Measurements from ENCODE around the gene SRP68. TPM values are rescaled to one million over a fixed set of nuclear protein-coding genes. Genes with fewer than 3 reads are reported as not detected.
"Not testable (repeated sequence)": the region's sequence is repeated elsewhere in the genome, so short reads cannot be mapped to it uniquely, and the experiment has no call there.

The SRP68 gene
- total and polyA plus RNA-seq, 2 of the 8 experiments (the other 6 are each of a cell fraction or from before 2014, with no cell fraction given) = 57.7 to 83.5 TPM

DNA sequence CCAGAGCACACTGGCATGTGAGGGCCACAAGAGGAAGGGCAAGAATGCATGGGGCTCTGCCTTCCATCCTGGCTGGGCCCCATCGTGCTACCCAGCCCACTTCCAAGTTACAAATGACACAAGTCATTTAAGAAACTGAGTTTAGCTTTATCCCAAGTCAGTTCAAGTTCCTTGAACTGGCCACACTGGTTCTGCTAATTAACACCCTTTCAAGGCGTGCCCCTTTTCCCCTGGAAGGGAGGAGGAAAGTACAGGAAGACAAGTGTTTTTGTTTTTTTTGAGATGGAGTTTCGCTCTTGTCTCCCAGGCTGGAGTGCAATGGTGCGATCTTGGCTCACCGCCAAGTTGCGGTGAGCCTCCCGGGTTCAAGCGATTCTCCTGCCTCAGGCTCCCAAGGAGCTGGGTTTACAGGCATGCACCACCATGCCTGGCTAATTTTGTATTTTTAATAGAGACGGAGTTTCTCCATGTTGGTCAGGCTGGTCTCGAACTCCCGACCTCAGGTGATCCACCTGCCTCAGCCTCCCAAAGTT, 27.8 kb downstream of the SRP68 start:
- H4K8ac ChIP-seq (ENCODE audit: extremely low read depth, insufficient read depth, low read length); H3K9ac ChIP-seq (replicated peaks in 1 of 4; ENCODE audit: extremely low read depth in 1 of 4, low read depth in 3 of 4, low read length in 3 of 4); CTCF ChIA-PET (ENCODE audit: partially characterized antibody); DNase-seq (ENCODE audit: low read depth in 1 of 2, low spot score in 2 of 2); FAIRE-seq; H2AK5ac ChIP-seq (ENCODE audit: low read depth, low read length); H3K23ac ChIP-seq (ENCODE audit: insufficient read length); H2BK15ac ChIP-seq (ENCODE audit: low read length); H2BK20ac ChIP-seq (ENCODE audit: low read length); H3K56ac ChIP-seq (replicated peaks; ENCODE audit: insufficient read length, low read depth, low read length); H3K14ac ChIP-seq (ENCODE audit: insufficient read length); POLR2A ChIA-PET (ENCODE audit: partially characterized antibody); H3K4ac ChIP-seq (replicated peaks; ENCODE audit: insufficient read length, low read depth, low read length); H2BK120ac ChIP-seq (replicated peaks; ENCODE audit: low read depth, low read length); H4K5ac ChIP-seq (ENCODE audit: insufficient read length, low read depth, low read length); H3K79me2 ChIP-seq (ENCODE audit: control insufficient read depth in 1 of 2, insufficient read depth in 2 of 2, low read length in 2 of 2); H3K9me3 ChIP-seq (ENCODE audit: insufficient read depth in 2 of 2, low read depth in 1 of 2, low read length in 1 of 2); H2BK12ac ChIP-seq (ENCODE audit: low read depth, low read length); H3K4me3 ChIP-seq (ENCODE audit: extremely low read depth in 1 of 4, insufficient read depth in 2 of 4, low read depth in 3 of 4, low read length in 4 of 4); H3K79me1 ChIP-seq (ENCODE audit: low read depth, low read length); H2BK5ac ChIP-seq (ENCODE audit: low read depth, low read length); H3K18ac ChIP-seq (ENCODE audit: extremely low read depth, low read length); H3K23me2 ChIP-seq (ENCODE audit: low read depth, low read length); H2AFZ ChIP-seq (ENCODE audit: low read length); H3K4me2 ChIP-seq (ENCODE audit: insufficient read depth in 1 of 2, low read depth in 2 of 2, low read length in 2 of 2); H3K27me3 ChIP-seq (replicated peaks in 1 of 4; ENCODE audit: control insufficient read depth in 3 of 4, extremely low read depth in 1 of 4, insufficient read depth in 3 of 4, low read length in 3 of 4); H4K20me1 ChIP-seq (replicated peaks in 1 of 2; ENCODE audit: control insufficient read depth in 1 of 2, insufficient read depth in 2 of 2, low read length in 2 of 2); H3K27ac ChIP-seq (ENCODE audit: low read depth, low read length); H4K91ac ChIP-seq (replicated peaks; ENCODE audit: insufficient read length, low read length): not testable (repeated sequence)
- Histone ChIP-seq H3K4me1 (replicated peaks in 1 of 4; ENCODE audit: control insufficient read depth in 3 of 4, insufficient read depth in 4 of 4, low read length in 3 of 4) (peaks cover 0 to 12% (median 3%) of the 10 kb centered on the region in 4 experiments; a peak in 4 of 7 replicates), H3K36me3 (ENCODE audit: control insufficient read depth in 2 of 4, insufficient read depth in 4 of 4, low read length in 3 of 4) (peaks cover 39 to 92% (median 75%) of the 10 kb centered on the region in 4 experiments)
- WGBS, 2 experiments (ENCODE audit: extremely low coverage in 1 of 2, insufficient coverage in 1 of 2, insufficient read length in 1 of 2, insufficient replicate concordance in 2 of 2, low coverage in 1 of 2, low lambda C conversion rate in 2 of 2, missing lambda C conversion rate in 1 of 2) = 97% methylated on average over 11 of the region's 11 CpGs; no CpG with 5 or more reads in 1 of the 2 experiments

DNA sequence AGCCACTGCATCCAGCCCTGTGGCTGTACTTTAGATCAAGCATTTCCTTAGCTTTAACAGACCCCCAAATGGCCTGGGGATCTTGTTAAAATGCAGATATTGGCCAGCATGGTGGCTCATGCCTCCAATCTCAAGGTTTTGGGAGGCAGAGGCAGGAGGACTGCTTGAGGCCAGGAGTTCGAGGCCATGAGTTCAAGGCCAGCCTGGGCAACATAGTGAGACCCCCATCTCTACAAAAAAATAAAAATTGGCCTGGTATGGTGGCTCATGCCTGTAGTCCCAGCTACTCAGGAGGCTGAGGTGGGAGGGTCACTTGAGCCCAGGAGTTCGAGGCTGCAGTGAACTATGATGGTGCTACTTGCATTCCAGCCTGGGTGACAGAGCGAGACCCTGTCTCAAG, 29.4 kb downstream of the SRP68 start:
- not testable (repeated sequence) for H2BK12ac ChIP-seq (ENCODE audit: low read depth, low read length); H3K27ac ChIP-seq (ENCODE audit: low read depth, low read length); DNase-seq (ENCODE audit: low read depth in 1 of 2, low spot score in 2 of 2); H3K79me1 ChIP-seq (ENCODE audit: low read depth, low read length); H3K4me3 ChIP-seq (ENCODE audit: extremely low read depth in 1 of 4, insufficient read depth in 2 of 4, low read depth in 3 of 4, low read length in 4 of 4); H2BK20ac ChIP-seq (ENCODE audit: low read length); H4K5ac ChIP-seq (ENCODE audit: insufficient read length, low read depth, low read length); H2BK15ac ChIP-seq (ENCODE audit: low read length); H3K9me3 ChIP-seq (ENCODE audit: insufficient read depth in 2 of 2, low read depth in 1 of 2, low read length in 1 of 2); H2BK120ac ChIP-seq (replicated peaks; ENCODE audit: low read depth, low read length); H3K9ac ChIP-seq (replicated peaks in 1 of 4; ENCODE audit: extremely low read depth in 1 of 4, low read depth in 3 of 4, low read length in 3 of 4); H2BK5ac ChIP-seq (ENCODE audit: low read depth, low read length); H3K56ac ChIP-seq (replicated peaks; ENCODE audit: insufficient read length, low read depth, low read length); H2AK5ac ChIP-seq (ENCODE audit: low read depth, low read length); H3K18ac ChIP-seq (ENCODE audit: extremely low read depth, low read length); H3K23ac ChIP-seq (ENCODE audit: insufficient read length); H3K23me2 ChIP-seq (ENCODE audit: low read depth, low read length); FAIRE-seq; H2AFZ ChIP-seq (ENCODE audit: low read length); H3K14ac ChIP-seq (ENCODE audit: insufficient read length); H4K91ac ChIP-seq (replicated peaks; ENCODE audit: insufficient read length, low read length); H3K4ac ChIP-seq (replicated peaks; ENCODE audit: insufficient read length, low read depth, low read length); H3K27me3 ChIP-seq (replicated peaks in 1 of 4; ENCODE audit: control insufficient read depth in 3 of 4, extremely low read depth in 1 of 4, insufficient read depth in 3 of 4, low read length in 3 of 4); H4K8ac ChIP-seq (ENCODE audit: extremely low read depth, insufficient read depth, low read length); H3K4me2 ChIP-seq (ENCODE audit: insufficient read depth in 1 of 2, low read depth in 2 of 2, low read length in 2 of 2); H3K79me2 ChIP-seq (ENCODE audit: control insufficient read depth in 1 of 2, insufficient read depth in 2 of 2, low read length in 2 of 2); H4K20me1 ChIP-seq (replicated peaks in 1 of 2; ENCODE audit: control insufficient read depth in 1 of 2, insufficient read depth in 2 of 2, low read length in 2 of 2)
- peaks cover 0 to 12% (median 2%) of the 10 kb centered on the region in 4 experiments; a peak in 3 of 7 replicates for H3K4me1 ChIP-seq (replicated peaks in 1 of 4; ENCODE audit: control insufficient read depth in 3 of 4, insufficient read depth in 4 of 4, low read length in 3 of 4)
- ChIA-PET POLR2A (ENCODE audit: partially characterized antibody) (interaction anchor here (0.6 to 1.0 kb wide), 2 partner anchors 30 to 64 kb away, joined by 3 read pairs; partner anchors contain the start of genes ACOX1 and TEN1), CTCF (ENCODE audit: partially characterized antibody) (interaction anchor here (0.6 to 2.3 kb wide), 4 partner anchors 10 to 42 kb away, joined by 3 to 11 read pairs (median 4); no protein-coding TSS in a partner anchor)
- peaks cover 40 to 87% (median 68%) of the 10 kb centered on the region in 4 experiments for H3K36me3 ChIP-seq (ENCODE audit: control insufficient read depth in 2 of 4, insufficient read depth in 4 of 4, low read length in 3 of 4)
- 91% methylated on average over 3 of the region's 3 CpGs; no CpG with 5 or more reads in 1 of the 2 experiments for WGBS, 2 experiments (ENCODE audit: extremely low coverage in 1 of 2, insufficient coverage in 1 of 2, insufficient read length in 1 of 2, insufficient replicate concordance in 2 of 2, low coverage in 1 of 2, low lambda C conversion rate in 2 of 2, missing lambda C conversion rate in 1 of 2)

All from H1 (cell line).